A549 (cell line): ENCODE results near the gene KANSL1.

Experiments
- CEBPB ChIP-seq, 2 experiments: fragments of >200 bp in 1 of 2; sonication (Bioruptor Twin) in 1 of 2; formaldehyde crosslinking in 1 of 2; IDR thresholded peaks; 2 replicates each; pipeline ENCODE4 v1.6.1; 2012 to 2016
- CHD2 ChIP-seq: fragments of 150-350 bp; IDR thresholded peaks from 2 replicates; pipeline ENCODE4 v1.6.1; 2014; ENCODE audit warnings: low read length; ENCODE audit not compliant: partially characterized antibody
- CTCF ChIP-seq: fragments of >200 bp; sonication (Bioruptor Twin); formaldehyde crosslinking; IDR thresholded peaks from 3 replicates; pipeline ENCODE4 v1.5.1; 2016
- HDAC2 ChIP-seq: fragments of 200-600 bp; sonication (generic); IDR thresholded peaks from 2 replicates; pipeline ENCODE4 v1.6.1; 2016
- MAFK ChIP-seq: fragments of 450-650 bp; IDR thresholded peaks from 2 replicates; pipeline ENCODE4 v1.6.1; 2014; ENCODE audit not compliant: partially characterized antibody
- POLR2A ChIP-seq: IDR thresholded peaks from 2 replicates; pipeline ENCODE4 v1.6.1; 2012; ENCODE audit warnings: mild to moderate bottlenecking, low read length
- RCOR1 ChIP-seq: fragments of 150-350 bp; IDR thresholded peaks from 2 replicates; pipeline ENCODE4 v1.6.1; 2014; ENCODE audit warnings: antibody characterized with exemption, low read length, low read depth
- RFX5 ChIP-seq: fragments of 450-650 bp; IDR thresholded peaks from 2 replicates; pipeline ENCODE4 v1.7.1; 2014; ENCODE audit warnings: antibody characterized with exemption, mild to moderate bottlenecking, moderate library complexity

- no peak for TF ChIP-seq MAFK
- no peak for TF ChIP-seq CTCF
- TF ChIP-seq POLR2A = no peak
- no peak for TF ChIP-seq HDAC2
- TF ChIP-seq RFX5 = no peak
- no peak for TF ChIP-seq CHD2
- no peak for TF ChIP-seq RCOR1
- TF ChIP-seq CEBPB (IDR thresholded peaks at IDR 0.05) = no peak
Measured at GRCh38 chr17:46078675-46079074, 114.6 kb downstream of the KANSL1 start.
